Esophagus muscularis mucosa (tissue), 3 donors: ENCODE data around the gene ALDOB.

ENCODE experiments used
- EP300 ChIP-seq: sonication (generic); formaldehyde crosslinking; IDR thresholded peaks from one replicate; pipeline ENCODE4 v1.6.1; 2017; ENCODE audit warnings: antibody characterized with exemption
- TF ChIP-seq, protein P1 (sequence below), 3 experiments: fragments of 200-600 bp in 2 of 3; fragments of 450-650 bp in 1 of 3; sonication (generic) in 2 of 3; IDR thresholded peaks; one replicate each; pipeline ENCODE4 v1.5.1; 2017 to 2019; ENCODE audit warnings: antibody characterized with exemption in 3 of 3, mild to moderate bottlenecking in 2 of 3, moderate library complexity in 1 of 3

DNA sequence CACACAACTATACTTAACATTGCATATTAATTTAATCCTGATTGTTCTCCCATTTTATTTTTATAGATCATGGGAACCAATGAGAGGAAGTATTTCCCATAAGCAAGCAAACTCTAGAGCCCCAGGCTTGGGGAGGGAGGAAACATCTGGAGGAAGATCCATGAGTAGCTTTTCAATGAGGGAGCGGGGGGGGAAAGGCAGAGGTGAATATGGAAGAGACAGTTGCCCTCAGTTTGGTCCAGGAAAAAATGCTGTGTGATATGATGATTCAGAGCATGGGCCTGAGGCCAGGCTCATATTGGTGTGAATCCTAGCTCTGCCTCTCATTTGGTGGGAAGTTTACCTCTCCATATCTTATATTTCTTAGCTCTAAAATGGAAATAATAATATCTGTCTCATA lies 42.2 kb upstream of the ALDOB start:
- TF ChIP-seq, protein P1, sequence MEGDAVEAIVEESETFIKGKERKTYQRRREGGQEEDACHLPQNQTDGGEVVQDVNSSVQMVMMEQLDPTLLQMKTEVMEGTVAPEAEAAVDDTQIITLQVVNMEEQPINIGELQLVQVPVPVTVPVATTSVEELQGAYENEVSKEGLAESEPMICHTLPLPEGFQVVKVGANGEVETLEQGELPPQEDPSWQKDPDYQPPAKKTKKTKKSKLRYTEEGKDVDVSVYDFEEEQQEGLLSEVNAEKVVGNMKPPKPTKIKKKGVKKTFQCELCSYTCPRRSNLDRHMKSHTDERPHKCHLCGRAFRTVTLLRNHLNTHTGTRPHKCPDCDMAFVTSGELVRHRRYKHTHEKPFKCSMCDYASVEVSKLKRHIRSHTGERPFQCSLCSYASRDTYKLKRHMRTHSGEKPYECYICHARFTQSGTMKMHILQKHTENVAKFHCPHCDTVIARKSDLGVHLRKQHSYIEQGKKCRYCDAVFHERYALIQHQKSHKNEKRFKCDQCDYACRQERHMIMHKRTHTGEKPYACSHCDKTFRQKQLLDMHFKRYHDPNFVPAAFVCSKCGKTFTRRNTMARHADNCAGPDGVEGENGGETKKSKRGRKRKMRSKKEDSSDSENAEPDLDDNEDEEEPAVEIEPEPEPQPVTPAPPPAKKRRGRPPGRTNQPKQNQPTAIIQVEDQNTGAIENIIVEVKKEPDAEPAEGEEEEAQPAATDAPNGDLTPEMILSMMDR (IDR thresholded peaks at IDR 0.05): no peak
- TF ChIP-seq EP300: no peak
